ENCODE data around the gene SOX13. TPM values are rescaled to one million over a fixed set of nuclear protein-coding genes. Genes with fewer than 3 reads are reported as not detected.
"Not testable (repeated sequence)": the region's sequence is repeated elsewhere in the genome, so short reads cannot be mapped to it uniquely, and the experiment has no call there.

Gene SOX13
- total and polyA plus RNA-seq, 2 of the 4 experiments (the other 2 are of a cell fraction) = 0.54 to 3.5 TPM

DNA sequence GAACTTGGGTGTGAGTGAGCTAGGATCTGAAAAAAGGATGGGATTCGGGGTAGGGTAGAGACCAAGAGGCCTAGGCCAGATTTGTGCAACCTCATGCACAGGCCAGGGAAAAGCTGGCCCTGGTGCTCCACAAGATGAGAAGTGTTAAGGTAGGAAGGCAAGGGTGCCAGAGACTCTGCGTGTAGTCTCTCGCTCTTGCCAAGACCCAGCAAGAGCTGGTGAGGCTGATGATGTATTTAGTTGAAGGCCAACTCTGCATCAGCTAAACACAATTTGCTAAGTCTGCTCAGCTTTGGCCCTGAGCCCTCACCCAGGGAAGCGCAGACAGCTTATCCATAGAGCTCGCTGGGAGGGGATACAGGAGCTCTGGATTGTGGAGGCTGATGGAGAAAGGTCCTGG is 26.6 kb upstream of the SOX13 start:
- no peaks in the 10 kb centered on the region for H3K4me1 ChIP-seq (ENCODE audit: control insufficient read depth, insufficient read depth, low read length)
- H2BK120ac ChIP-seq (ENCODE audit: low read depth, low read length) = no peak overlapping the region
- no peaks in the 10 kb centered on the region for H4K20me1 ChIP-seq (ENCODE audit: insufficient read depth, low read length)
- no peak overlapping the region for H3K27ac ChIP-seq (ENCODE audit: insufficient read depth, low read length)
- peaks cover 19% of the 10 kb centered on the region; the same call in 1 of the 2 replicates for H3K27me3 ChIP-seq (ENCODE audit: control insufficient read depth, insufficient read depth, low read length)
- no peaks in the 10 kb centered on the region for H3K79me1 ChIP-seq (ENCODE audit: low read depth in 1 of 2, low read length in 2 of 2)
- TF ChIP-seq MXI1 (IDR thresholded peaks at IDR 0.05; ENCODE audit: borderline replicate concordance, low read depth, low read length) (no peak), MAFK (IDR thresholded peaks at IDR 0.05; ENCODE audit: low read depth, low read length) (no peak), CHD1 (IDR thresholded peaks at IDR 0.05; ENCODE audit: low read depth, low read length) (no peak), RCOR1 (IDR thresholded peaks at IDR 0.05; ENCODE audit: insufficient replicate concordance, low read length) (no peak), RAD21 (IDR thresholded peaks at IDR 0.05; ENCODE audit: low read length) (no peak), BHLHE40 (IDR thresholded peaks at IDR 0.05; ENCODE audit: low read depth, low read length) (no peak), RFX5 (IDR thresholded peaks at IDR 0.05; ENCODE audit: low read depth, low read length) (no peak), FOS (IDR thresholded peaks at IDR 0.05; ENCODE audit: low read depth, low read length) (no peak), POLR2A (IDR thresholded peaks at IDR 0.05; ENCODE audit: low read depth, low read length) (no peak), SMC3 (IDR thresholded peaks at IDR 0.05; ENCODE audit: low read depth, low read length) (no peak), CEBPB (IDR thresholded peaks at IDR 0.05; ENCODE audit: low read depth, low read length) (no peak), MAZ (IDR thresholded peaks at IDR 0.05; ENCODE audit: borderline replicate concordance, low read depth, low read length) (no peak)
- intact Hi-C loops (cut with micrococcal nuclease) = no loop called here
- no peak overlapping the region for H2BK15ac ChIP-seq (ENCODE audit: low read depth, low read length)
- H3K23ac ChIP-seq (ENCODE audit: low read depth, low read length) = no peak overlapping the region
- H4K91ac ChIP-seq (ENCODE audit: insufficient read depth, low read depth, low read length) = no peak overlapping the region
- no peak overlapping the region for H3K4me2 ChIP-seq (ENCODE audit: low read depth, low read length)
- H4K8ac ChIP-seq (ENCODE audit: low read depth in 2 of 2, low read length in 2 of 2) = no peak overlapping the region
- no peak overlapping the region for H3K9ac ChIP-seq (ENCODE audit: low read depth, low read length)
- H2AFZ ChIP-seq (replicated peaks; ENCODE audit: low read length, poor library complexity) = no peak overlapping the region
- DNase-seq (no peak), ATAC-seq (ENCODE audit: low read depth) (no peak)
- in situ Hi-C loops (cut with MboI; ENCODE audit: low sequenced_read_pairs) = no loop called here
- no peak overlapping the region for H2AK5ac ChIP-seq (ENCODE audit: low read depth, low read length)
- POLR2A ChIA-PET (ENCODE audit: unreplicated experiment) = no interaction called here
- H4K5ac ChIP-seq (ENCODE audit: low read depth, low read length) = no peak overlapping the region
- H3K14ac ChIP-seq (replicated peaks; ENCODE audit: low read depth, low read length) = no peak overlapping the region
- no peaks in the 10 kb centered on the region; the same call in 1 of the 2 replicates for H3K9me1 ChIP-seq (ENCODE audit: insufficient read depth, low read length)
- H3K36me3 ChIP-seq (ENCODE audit: control insufficient read depth, insufficient read depth, low read length) = no peaks in the 10 kb centered on the region
- H3K4ac ChIP-seq (ENCODE audit: low read depth, low read length) = no peak overlapping the region
- 50% methylated on average over 1 of the region's 5 CpGs; no CpG with 5 or more reads in 1 of the 2 experiments for WGBS, 2 experiments (ENCODE audit: extremely low coverage in 2 of 2, insufficient read length in 1 of 2)
- H3K9me3 ChIP-seq (ENCODE audit: control insufficient read depth, insufficient read depth, low read length) = peaks cover 3% of the 10 kb centered on the region; the same call in 1 of the 2 replicates
- H2BK20ac ChIP-seq (ENCODE audit: low read depth, low read length) = no peak overlapping the region
- H2AK9ac ChIP-seq (replicated peaks; ENCODE audit: low read depth, low read length, poor library complexity) = no peak overlapping the region
- CTCF ChIA-PET = no interaction called here
- dilution Hi-C loops (cut with HindIII; ENCODE audit: low sequenced_read_pairs, unreplicated experiment) = no loop called here
- H2BK5ac ChIP-seq (ENCODE audit: low read depth, low read length, poor library complexity, severe bottlenecking) = no peak overlapping the region
- no peak overlapping the region for H3K18ac ChIP-seq (ENCODE audit: low read depth, low read length)
- no TSS peak for BruUV-seq (replicated peaks)
- H3K4me3 ChIP-seq (ENCODE audit: insufficient read depth, low read depth, low read length) = no peak overlapping the region
- no peak overlapping the region for H3K56ac ChIP-seq (ENCODE audit: extremely low read depth, insufficient read depth, low read length)

- H4K8ac ChIP-seq (ENCODE audit: low read depth in 2 of 2, low read length in 2 of 2); H2BK120ac ChIP-seq (ENCODE audit: low read depth, low read length); H3K4me3 ChIP-seq (ENCODE audit: insufficient read depth, low read depth, low read length); H2BK20ac ChIP-seq (ENCODE audit: low read depth, low read length); H3K56ac ChIP-seq (ENCODE audit: extremely low read depth, insufficient read depth, low read length); H2AK5ac ChIP-seq (ENCODE audit: low read depth, low read length); H3K18ac ChIP-seq (ENCODE audit: low read depth, low read length); H3K9ac ChIP-seq (ENCODE audit: low read depth, low read length); H3K23ac ChIP-seq (ENCODE audit: low read depth, low read length); BruUV-seq (replicated peaks); intact Hi-C loops (cut with micrococcal nuclease); H2AK9ac ChIP-seq (replicated peaks; ENCODE audit: low read depth, low read length, poor library complexity); H4K5ac ChIP-seq (ENCODE audit: low read depth, low read length); dilution Hi-C loops (cut with HindIII; ENCODE audit: low sequenced_read_pairs, unreplicated experiment); H3K4me1 ChIP-seq (ENCODE audit: control insufficient read depth, insufficient read depth, low read length); H3K79me1 ChIP-seq (ENCODE audit: low read depth in 1 of 2, low read length in 2 of 2); H4K91ac ChIP-seq (ENCODE audit: insufficient read depth, low read depth, low read length); H3K4ac ChIP-seq (ENCODE audit: low read depth, low read length); H3K9me3 ChIP-seq (ENCODE audit: control insufficient read depth, insufficient read depth, low read length); H3K14ac ChIP-seq (replicated peaks; ENCODE audit: low read depth, low read length); CTCF ChIA-PET; H2BK15ac ChIP-seq (ENCODE audit: low read depth, low read length); H3K27ac ChIP-seq (ENCODE audit: insufficient read depth, low read length); DNase-seq; H3K9me1 ChIP-seq (ENCODE audit: insufficient read depth, low read length); H3K36me3 ChIP-seq (ENCODE audit: control insufficient read depth, insufficient read depth, low read length); H2BK5ac ChIP-seq (ENCODE audit: low read depth, low read length, poor library complexity, severe bottlenecking); H4K20me1 ChIP-seq (ENCODE audit: insufficient read depth, low read length); H3K4me2 ChIP-seq (ENCODE audit: low read depth, low read length); H2AFZ ChIP-seq (replicated peaks; ENCODE audit: low read length, poor library complexity); ATAC-seq (ENCODE audit: low read depth); in situ Hi-C loops (cut with MboI; ENCODE audit: low sequenced_read_pairs): not testable (repeated sequence)
- no CpG with 5 or more reads among the region's 3 CpGs for WGBS, 2 experiments (ENCODE audit: extremely low coverage in 2 of 2, insufficient read length in 1 of 2)
- POLR2A ChIA-PET (ENCODE audit: unreplicated experiment) = interaction anchor here (0.5 kb wide), 1 partner anchor 138 kb away, joined by 4 read pairs; no protein-coding TSS in a partner anchor
- H3K27me3 ChIP-seq (ENCODE audit: control insufficient read depth, insufficient read depth, low read length) = peaks cover 13% of the 10 kb centered on the region; the same call in 1 of the 2 replicates
These were observed 24.1 kb upstream of the SOX13 start for GRCh38 chr1:204048796-204049195.
